ENCODE data around the gene ALG2.
"Not testable (repeated sequence)": the region's sequence is repeated elsewhere in the genome, so short reads cannot be mapped to it uniquely, and the experiment has no call there.

ALG2 gene

GRCh38 chr9:99237849-99238248 is 16.1 kb upstream of the ALG2 start:
- not testable (repeated sequence) for DNase-seq

- DNase-seq = no peak
These were observed 15.6 kb upstream of the ALG2 start for GRCh38 chr9:99237356-99237755.

- DNase-seq = no peak
These were observed 14.3 kb upstream of the ALG2 start for GRCh38 chr9:99235926-99236634.

- DNase-seq = no peak
These were observed 13.3 kb upstream of the ALG2 start for GRCh38 chr9:99235069-99235468.

- no peak for DNase-seq
These were observed 12.9 kb upstream of the ALG2 start for GRCh38 chr9:99234618-99235017.

- no peak for DNase-seq
These were observed 10.0 kb upstream of the ALG2 start for GRCh38 chr9:99231711-99232110.

GRCh38 chr9:99230206-99230605 is 8.5 kb upstream of the ALG2 start:
- DNase-seq = no peak

- no peak for DNase-seq
These were observed 4.3 kb upstream of the ALG2 start for GRCh38 chr9:99226054-99226453.

- no peak for DNase-seq
These were observed 2.7 kb upstream of the ALG2 start for GRCh38 chr9:99224445-99224844.

- DNase-seq = no peak
These were observed 901 bp upstream of the ALG2 start for GRCh38 chr9:99222416-99223270.

GRCh38 chr9:99221266-99221620 is 499 bp downstream of the ALG2 start:
- DNase-seq = no peak

GRCh38 chr9:99220011-99220410 is 1.7 kb downstream of the ALG2 start:
- DNase-seq = no peak

- DNase-seq = no peak
These were observed 5.7 kb downstream of the ALG2 start for GRCh38 chr9:99216073-99216472.

- no peak for DNase-seq
These were observed 8.5 kb downstream of the ALG2 start for GRCh38 chr9:99213197-99213596.

- DNase-seq = no peak
These were observed 10.0 kb downstream of the ALG2 start for GRCh38 chr9:99211746-99212145.

GRCh38 chr9:99210572-99210971 is 11.2 kb downstream of the ALG2 start:
- no peak for DNase-seq

- no peak for DNase-seq
These were observed 20.1 kb downstream of the ALG2 start for GRCh38 chr9:99201603-99202002.

- no peak for DNase-seq
These were observed 21.7 kb downstream of the ALG2 start for GRCh38 chr9:99199938-99200539.

- DNase-seq = no peak
These were observed 23.8 kb downstream of the ALG2 start for GRCh38 chr9:99197987-99198386.

- DNase-seq = no peak
These were observed 24.6 kb downstream of the ALG2 start for GRCh38 chr9:99197124-99197630.

GRCh38 chr9:99196484-99196883 is 25.3 kb downstream of the ALG2 start:
- DNase-seq = not testable (repeated sequence)

- DNase-seq = no peak
These were observed 28.3 kb downstream of the ALG2 start for GRCh38 chr9:99193466-99193821.

GRCh38 chr9:99192786-99193465 is 28.8 kb downstream of the ALG2 start:
- no peak for DNase-seq

All from activated T-cell treated with anti-CD3 and anti-CD28 coated beads, Interleukin-2, amount 50 U/mL, for 1 hour (primary cell).